ENCODE data around the gene PCNT.
"Not testable (repeated sequence)": the region's sequence is repeated elsewhere in the genome, so short reads cannot be mapped to it uniquely, and the experiment has no call there.

The PCNT gene

GRCh38 chr21:46393451-46393940 is 69.5 kb downstream of the PCNT start:
- Histone ChIP-seq H3K27me3 (ENCODE audit: insufficient read depth, low read length) (no peaks in the 10 kb centered on the region), H3K9ac (ENCODE audit: low read depth, low read length) (no peak overlapping the region; the same call in 1 of the 2 replicates), H3K4me1 (ENCODE audit: insufficient read depth, low read length) (no peaks in the 10 kb centered on the region), H3K9me3 (ENCODE audit: insufficient read depth, low read depth, low read length) (no peaks in the 10 kb centered on the region), H3K4me3 (ENCODE audit: low read length) (no peak overlapping the region), H3K27ac (ENCODE audit: low read length) (no peak overlapping the region), H3K36me3 (ENCODE audit: insufficient read depth, low read depth, low read length) (peaks cover 47% of the 10 kb centered on the region)

- H3K4me3 ChIP-seq (ENCODE audit: low read length), result no peak overlapping the region
- H3K36me3 ChIP-seq (ENCODE audit: insufficient read depth, low read depth, low read length), result peaks cover 49% of the 10 kb centered on the region
- no peaks in the 10 kb centered on the region for H3K9me3 ChIP-seq (ENCODE audit: insufficient read depth, low read depth, low read length)
- no peak overlapping the region for H3K9ac ChIP-seq (ENCODE audit: low read depth, low read length)
- no peak overlapping the region for H3K27ac ChIP-seq (ENCODE audit: low read length)
- no peaks in the 10 kb centered on the region for H3K27me3 ChIP-seq (ENCODE audit: insufficient read depth, low read length)
- H3K4me1 ChIP-seq (ENCODE audit: insufficient read depth, low read length), result no peaks in the 10 kb centered on the region
Measured at GRCh38 chr21:46393941-46394594, 70.1 kb downstream of the PCNT start.

GRCh38 chr21:46394595-46395104 is 70.7 kb downstream of the PCNT start:
- Histone ChIP-seq H3K9me3 (ENCODE audit: insufficient read depth, low read depth, low read length) (no peaks in the 10 kb centered on the region), H3K4me3 (ENCODE audit: low read length) (no peak overlapping the region), H3K4me1 (ENCODE audit: insufficient read depth, low read length) (no peaks in the 10 kb centered on the region), H3K36me3 (ENCODE audit: insufficient read depth, low read depth, low read length) (peaks cover 51% of the 10 kb centered on the region), H3K27me3 (ENCODE audit: insufficient read depth, low read length) (no peaks in the 10 kb centered on the region), H3K9ac (ENCODE audit: low read depth, low read length) (no peak overlapping the region), H3K27ac (ENCODE audit: low read length) (no peak overlapping the region)

GRCh38 chr21:46397211-46397905 is 73.4 kb downstream of the PCNT start:
- no peak overlapping the region for H3K9ac ChIP-seq (ENCODE audit: low read depth, low read length)
- no peak overlapping the region for H3K27ac ChIP-seq (ENCODE audit: low read length)
- peaks cover 60% of the 10 kb centered on the region for H3K36me3 ChIP-seq (ENCODE audit: insufficient read depth, low read depth, low read length)
- H3K27me3 ChIP-seq (ENCODE audit: insufficient read depth, low read length), result no peaks in the 10 kb centered on the region
- H3K9me3 ChIP-seq (ENCODE audit: insufficient read depth, low read depth, low read length), result no peaks in the 10 kb centered on the region
- no peaks in the 10 kb centered on the region for H3K4me1 ChIP-seq (ENCODE audit: insufficient read depth, low read length)
- H3K4me3 ChIP-seq (ENCODE audit: low read length), result no peak overlapping the region

- H3K27ac ChIP-seq (ENCODE audit: low read length), result no peak overlapping the region
Measured at GRCh38 chr21:46397993-46398392, 74.0 kb downstream of the PCNT start.

GRCh38 chr21:46399129-46399528 is 75.2 kb downstream of the PCNT start:
- Histone ChIP-seq H3K9me3 (ENCODE audit: insufficient read depth, low read depth, low read length) (no peaks in the 10 kb centered on the region), H3K36me3 (ENCODE audit: insufficient read depth, low read depth, low read length) (peaks cover 68% of the 10 kb centered on the region), H3K4me3 (ENCODE audit: low read length) (no peak overlapping the region), H3K9ac (ENCODE audit: low read depth, low read length) (no peak overlapping the region), H3K27ac (ENCODE audit: low read length) (no peak overlapping the region), H3K4me1 (ENCODE audit: insufficient read depth, low read length) (no peaks in the 10 kb centered on the region), H3K27me3 (ENCODE audit: insufficient read depth, low read length) (no peaks in the 10 kb centered on the region)

More at GRCh38 chr21:46397993-46398392, 74.0 kb downstream of the PCNT start:
- Histone ChIP-seq H3K36me3 (ENCODE audit: insufficient read depth, low read depth, low read length) (peaks cover 65% of the 10 kb centered on the region), H3K9me3 (ENCODE audit: insufficient read depth, low read depth, low read length) (no peaks in the 10 kb centered on the region), H3K4me3 (ENCODE audit: low read length) (no peak overlapping the region), H3K27me3 (ENCODE audit: insufficient read depth, low read length) (no peaks in the 10 kb centered on the region), H3K4me1 (ENCODE audit: insufficient read depth, low read length) (no peaks in the 10 kb centered on the region), H3K9ac (ENCODE audit: low read depth, low read length) (no peak overlapping the region)

- no peaks in the 10 kb centered on the region for H3K4me1 ChIP-seq (ENCODE audit: insufficient read depth, low read length)
- no peak overlapping the region for H3K9ac ChIP-seq (ENCODE audit: low read depth, low read length)
- H3K9me3 ChIP-seq (ENCODE audit: insufficient read depth, low read depth, low read length), result no peaks in the 10 kb centered on the region
- no peak overlapping the region for H3K27ac ChIP-seq (ENCODE audit: low read length)
- peaks cover 68% of the 10 kb centered on the region for H3K36me3 ChIP-seq (ENCODE audit: insufficient read depth, low read depth, low read length)
- H3K27me3 ChIP-seq (ENCODE audit: insufficient read depth, low read length), result no peaks in the 10 kb centered on the region
- H3K4me3 ChIP-seq (ENCODE audit: low read length), result no peak overlapping the region
Measured at GRCh38 chr21:46399686-46400085, 75.7 kb downstream of the PCNT start.

GRCh38 chr21:46401186-46401910 is 77.4 kb downstream of the PCNT start:
- Histone ChIP-seq H3K9me3 (ENCODE audit: insufficient read depth, low read depth, low read length) (no peaks in the 10 kb centered on the region), H3K36me3 (ENCODE audit: insufficient read depth, low read depth, low read length) (peaks cover 67% of the 10 kb centered on the region), H3K9ac (ENCODE audit: low read depth, low read length) (no peak overlapping the region), H3K27me3 (ENCODE audit: insufficient read depth, low read length) (no peaks in the 10 kb centered on the region), H3K4me3 (ENCODE audit: low read length) (no peak overlapping the region), H3K4me1 (ENCODE audit: insufficient read depth, low read length) (no peaks in the 10 kb centered on the region), H3K27ac (ENCODE audit: low read length) (no peak overlapping the region)

- Histone ChIP-seq H3K36me3 (ENCODE audit: insufficient read depth, low read depth, low read length) (peaks cover 59% of the 10 kb centered on the region), H3K4me3 (ENCODE audit: low read length) (no peak overlapping the region), H3K27me3 (ENCODE audit: insufficient read depth, low read length) (no peaks in the 10 kb centered on the region), H3K9ac (ENCODE audit: low read depth, low read length) (no peak overlapping the region), H3K27ac (ENCODE audit: low read length) (no peak overlapping the region), H3K4me1 (ENCODE audit: insufficient read depth, low read length) (no peaks in the 10 kb centered on the region), H3K9me3 (ENCODE audit: insufficient read depth, low read depth, low read length) (no peaks in the 10 kb centered on the region)
Measured at GRCh38 chr21:46402421-46402820, 78.5 kb downstream of the PCNT start.

- H3K4me3 ChIP-seq (ENCODE audit: low read length); H3K27me3 ChIP-seq (ENCODE audit: insufficient read depth, low read length); H3K4me1 ChIP-seq (ENCODE audit: insufficient read depth, low read length); H3K9me3 ChIP-seq (ENCODE audit: insufficient read depth, low read depth, low read length); H3K27ac ChIP-seq (ENCODE audit: low read length); H3K9ac ChIP-seq (ENCODE audit: low read depth, low read length): not testable (repeated sequence)
- H3K36me3 ChIP-seq (ENCODE audit: insufficient read depth, low read depth, low read length), result peaks cover 54% of the 10 kb centered on the region
Measured at GRCh38 chr21:46403234-46403811, 79.4 kb downstream of the PCNT start.

GRCh38 chr21:46404306-46404705 is 80.3 kb downstream of the PCNT start:
- Histone ChIP-seq H3K36me3 (ENCODE audit: insufficient read depth, low read depth, low read length) (peaks cover 49% of the 10 kb centered on the region; the same call in 1 of the 2 replicates), H3K9me3 (ENCODE audit: insufficient read depth, low read depth, low read length) (no peaks in the 10 kb centered on the region), H3K4me3 (ENCODE audit: low read length) (no peak overlapping the region), H3K4me1 (ENCODE audit: insufficient read depth, low read length) (no peaks in the 10 kb centered on the region), H3K27me3 (ENCODE audit: insufficient read depth, low read length) (no peaks in the 10 kb centered on the region), H3K9ac (ENCODE audit: low read depth, low read length) (no peak overlapping the region), H3K27ac (ENCODE audit: low read length) (no peak overlapping the region)

Data from iPS-20b (cell line).